ENCODE measurements around the gene CLCN6.

GRCh38 chr1:11839727-11840705 is 34.0 kb downstream of the CLCN6 start:
- no peak for TF ChIP-seq GATA2 (IDR thresholded peaks at IDR 0.05; ENCODE audit: low read depth, low read length)
- no peak for TF ChIP-seq GATA3 (IDR thresholded peaks at IDR 0.05; ENCODE audit: low read depth, low read length)

All from SH-SY5Y (cell line).